GM10248 (cell line): ENCODE data around the gene TXLNA.

Source experiments
- CTCF ChIA-PET: fragments of 300-600 bp; sonication (Branson Sonifier 250); formaldehyde crosslinking; extraction: SDS; loops from one replicate; lab custom pipeline; 2021; ENCODE audit warnings: antibody characterized with exemption; lab: Yijun Ruan, JAX
- POLR2A ChIA-PET: fragments of 350-650 bp; sonication (Branson Sonifier 250); formaldehyde crosslinking; extraction: SDS; loops from one replicate; lab custom pipeline; 2020; ENCODE audit warnings: antibody characterized with exemption; lab: Yijun Ruan, JAX
- DNase-seq: peaks from one replicate; pipeline ENCODE4 v3.0.0; 2012; ENCODE audit errors: extremely low spot score
- TF ChIP-seq, protein P1 (sequence below): IDR thresholded peaks from 2 replicates; pipeline ENCODE4 v1.5.1; 2012; ENCODE audit warnings: mild to moderate bottlenecking, low read depth; ENCODE audit errors: extremely low read depth, missing control alignments, control extremely low read depth

Gene TXLNA

DNA sequence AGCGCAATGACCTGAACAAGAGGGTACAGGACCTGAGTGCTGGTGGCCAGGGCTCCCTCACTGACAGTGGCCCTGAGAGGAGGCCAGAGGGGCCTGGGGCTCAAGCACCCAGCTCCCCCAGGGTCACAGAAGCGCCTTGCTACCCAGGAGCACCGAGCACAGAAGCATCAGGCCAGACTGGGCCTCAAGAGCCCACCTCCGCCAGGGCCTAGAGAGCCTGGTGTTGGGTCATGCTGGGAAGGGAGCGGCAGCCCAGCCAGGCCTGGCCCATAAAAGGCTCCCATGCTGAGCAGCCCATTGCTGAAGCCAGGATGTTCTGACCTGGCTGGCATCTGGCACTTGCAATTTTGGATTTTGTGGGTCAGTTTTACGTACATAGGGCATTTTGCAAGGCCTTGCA lies 15.5 kb downstream of the TXLNA start:
- CTCF ChIA-PET, result interaction anchor here (1.1 to 1.7 kb wide), 4 partner anchors 11 to 218 kb away, joined by 3 to 8 read pairs (median 4); no protein-coding TSS in a partner anchor
- no peak for DNase-seq
- TF ChIP-seq, protein P1, sequence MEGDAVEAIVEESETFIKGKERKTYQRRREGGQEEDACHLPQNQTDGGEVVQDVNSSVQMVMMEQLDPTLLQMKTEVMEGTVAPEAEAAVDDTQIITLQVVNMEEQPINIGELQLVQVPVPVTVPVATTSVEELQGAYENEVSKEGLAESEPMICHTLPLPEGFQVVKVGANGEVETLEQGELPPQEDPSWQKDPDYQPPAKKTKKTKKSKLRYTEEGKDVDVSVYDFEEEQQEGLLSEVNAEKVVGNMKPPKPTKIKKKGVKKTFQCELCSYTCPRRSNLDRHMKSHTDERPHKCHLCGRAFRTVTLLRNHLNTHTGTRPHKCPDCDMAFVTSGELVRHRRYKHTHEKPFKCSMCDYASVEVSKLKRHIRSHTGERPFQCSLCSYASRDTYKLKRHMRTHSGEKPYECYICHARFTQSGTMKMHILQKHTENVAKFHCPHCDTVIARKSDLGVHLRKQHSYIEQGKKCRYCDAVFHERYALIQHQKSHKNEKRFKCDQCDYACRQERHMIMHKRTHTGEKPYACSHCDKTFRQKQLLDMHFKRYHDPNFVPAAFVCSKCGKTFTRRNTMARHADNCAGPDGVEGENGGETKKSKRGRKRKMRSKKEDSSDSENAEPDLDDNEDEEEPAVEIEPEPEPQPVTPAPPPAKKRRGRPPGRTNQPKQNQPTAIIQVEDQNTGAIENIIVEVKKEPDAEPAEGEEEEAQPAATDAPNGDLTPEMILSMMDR, result no peak
- POLR2A ChIA-PET, result interaction anchor here (1.0 to 1.3 kb wide), 2 partner anchors 16 to 141 kb away, joined by 3 to 4 read pairs; partner anchors contain the start of genes MARCKSL1 and TXLNA

DNA sequence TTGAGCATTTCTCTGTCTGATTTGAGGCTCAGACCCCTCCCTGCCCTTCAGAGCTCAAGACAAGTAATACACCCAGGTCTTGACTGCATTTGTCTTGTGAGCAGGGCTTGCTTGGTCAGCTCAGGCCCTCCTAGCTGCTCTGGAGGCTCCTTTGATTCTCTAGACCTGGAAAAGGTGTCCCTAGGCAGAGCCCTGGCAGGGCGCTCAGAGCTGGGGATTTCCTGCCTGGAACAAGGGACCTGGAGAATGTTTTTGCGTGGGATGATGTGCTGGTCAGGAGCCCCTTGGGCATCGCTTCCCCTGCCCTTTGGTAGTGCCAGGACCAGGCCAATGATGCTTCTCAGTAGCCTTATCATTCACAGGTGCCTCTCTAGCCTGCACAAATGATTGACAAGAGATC lies 16.1 kb downstream of the TXLNA start:
- ChIA-PET POLR2A (interaction anchor here (1.0 to 1.3 kb wide), 2 partner anchors 16 to 140 kb away, joined by 3 to 4 read pairs; partner anchors contain the start of genes MARCKSL1 and TXLNA), CTCF (interaction anchor here (1.1 to 1.7 kb wide), 4 partner anchors 11 to 218 kb away, joined by 3 to 8 read pairs (median 4); no protein-coding TSS in a partner anchor)
- DNase-seq, result no peak
- TF ChIP-seq, protein P1, result no peak

DNA sequence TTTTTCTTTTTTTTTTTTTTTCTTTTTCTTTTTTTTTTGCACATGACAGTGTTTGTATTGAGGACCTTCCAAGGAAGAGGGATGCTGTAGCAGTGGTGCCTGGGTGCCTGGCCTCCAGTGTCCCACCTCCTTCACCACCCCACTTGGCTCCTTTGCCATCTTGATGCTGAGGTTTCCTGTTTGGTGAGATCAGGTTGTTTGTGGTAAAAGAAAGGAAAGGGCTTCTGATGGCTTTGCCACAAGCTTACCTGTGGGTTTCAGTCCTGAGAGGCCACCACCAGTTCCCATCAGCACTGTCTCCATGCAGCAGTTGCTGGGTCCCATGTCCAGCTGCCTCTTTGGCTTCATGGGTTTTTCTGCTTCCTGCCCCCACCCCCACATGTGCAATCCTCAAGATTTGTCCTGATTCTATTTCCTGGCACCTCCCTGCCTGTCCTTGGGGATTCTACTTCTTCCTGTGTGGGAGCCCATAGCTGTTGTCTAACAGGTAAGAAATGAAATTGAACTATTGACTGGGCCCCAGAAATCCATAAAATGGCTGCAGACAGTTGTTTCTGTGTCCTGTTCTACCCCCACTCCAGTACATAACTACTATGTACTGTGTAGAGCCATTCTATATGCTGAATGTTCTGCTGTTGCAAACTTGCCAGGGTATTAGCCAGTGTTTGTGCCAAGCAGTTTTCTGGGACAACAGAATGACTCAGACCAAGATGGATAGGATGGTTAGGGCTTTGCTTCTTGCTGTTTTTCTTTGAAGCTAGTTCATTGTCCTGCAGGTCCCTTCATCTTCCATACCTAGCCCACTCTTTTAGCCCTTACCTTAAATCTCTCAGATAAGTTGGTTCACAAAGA lies 16.7 kb downstream of the TXLNA start:
- CTCF ChIA-PET, result interaction anchor here (0.9 to 1.7 kb wide), 3 partner anchors 52 to 217 kb away, joined by 3 to 4 read pairs (median 4); no protein-coding TSS in a partner anchor
- TF ChIP-seq, protein P1, result no peak
- DNase-seq, result no peak
- POLR2A ChIA-PET, result interaction anchor here (0.6 to 1.4 kb wide), 6 partner anchors 11 to 141 kb away, joined by 3 to 4 read pairs (median 4); partner anchors contain the start of genes MARCKSL1 and TXLNA

- POLR2A ChIA-PET, result interaction anchor here (0.8 to 1.7 kb wide), 5 partner anchors 12 to 140 kb away, joined by 3 to 4 read pairs (median 3); partner anchors contain the start of gene TXLNA
- TF ChIP-seq, protein P1, result no peak
- DNase-seq, result no peak
Observed at GRCh38 chr1:32197074-32197473, 17.6 kb downstream of the TXLNA start.

DNA sequence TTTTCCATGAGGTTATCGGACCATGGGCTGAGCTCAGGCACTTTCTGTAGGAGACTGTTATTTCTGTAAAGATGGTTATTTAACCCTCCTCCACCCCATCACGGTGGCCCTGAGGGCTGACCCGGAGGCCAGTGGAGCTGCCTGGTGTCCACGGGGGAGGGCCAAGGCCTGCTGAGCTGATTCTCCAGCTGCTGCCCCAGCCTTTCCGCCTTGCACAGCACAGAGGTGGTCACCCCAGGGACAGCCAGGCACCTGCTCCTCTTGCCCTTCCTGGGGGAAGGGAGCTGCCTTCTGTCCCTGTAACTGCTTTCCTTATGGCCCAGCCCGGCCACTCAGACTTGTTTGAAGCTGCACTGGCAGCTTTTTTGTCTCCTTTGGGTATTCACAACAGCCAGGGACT lies 18.4 kb downstream of the TXLNA start:
- no peak for DNase-seq
- TF ChIP-seq, protein P1, result no peak
- ChIA-PET CTCF (interaction anchor here (0.9 to 2.8 kb wide), 8 partner anchors 10 to 215 kb away, joined by 3 to 17 read pairs (median 4); no protein-coding TSS in a partner anchor), POLR2A (interaction anchor here (0.8 to 1.7 kb wide), 4 partner anchors 15 to 139 kb away, joined by 3 to 4 read pairs (median 4); partner anchors contain the start of genes MARCKSL1 and TXLNA)

More at GRCh38 chr1:32197074-32197473, 17.6 kb downstream of the TXLNA start:
- CTCF ChIA-PET, result interaction anchor here (0.9 to 2.8 kb wide), 6 partner anchors 10 to 216 kb away, joined by 3 to 17 read pairs (median 4); no protein-coding TSS in a partner anchor
